ENCODE results near the gene ADPRHL1.

ADPRHL1 gene

GRCh38 chr13:113414335-113414734 lies 39.0 kb downstream of the ADPRHL1 start:
- no peak for DNase-seq

GRCh38 chr13:113413898-113414282 lies 39.4 kb downstream of the ADPRHL1 start:
- DNase-seq, result no peak

- DNase-seq, result no peak
Observed at GRCh38 chr13:113413178-113413897, 40.0 kb downstream of the ADPRHL1 start.

GRCh38 chr13:113412440-113412839 lies 40.8 kb downstream of the ADPRHL1 start:
- no peak for DNase-seq

- DNase-seq, result no peak
Observed at GRCh38 chr13:113411216-113412023, 41.9 kb downstream of the ADPRHL1 start.

GRCh38 chr13:113410472-113411201 lies 42.7 kb downstream of the ADPRHL1 start:
- DNase-seq, result no peak

- no peak for DNase-seq
Observed at GRCh38 chr13:113408562-113408961, 44.7 kb downstream of the ADPRHL1 start.

- no peak for DNase-seq
Observed at GRCh38 chr13:113407531-113408393, 45.5 kb downstream of the ADPRHL1 start.

- DNase-seq, result no peak
Observed at GRCh38 chr13:113407103-113407530, 46.2 kb downstream of the ADPRHL1 start.

- DNase-seq, result no peak
Observed at GRCh38 chr13:113406321-113407102, 46.8 kb downstream of the ADPRHL1 start.

- no peak for DNase-seq
Observed at GRCh38 chr13:113405481-113406300, 47.6 kb downstream of the ADPRHL1 start.

- DNase-seq, result no peak
Observed at GRCh38 chr13:113404723-113405471, 48.4 kb downstream of the ADPRHL1 start.

GRCh38 chr13:113404366-113404722 lies 48.9 kb downstream of the ADPRHL1 start:
- DNase-seq, result no peak

- DNase-seq, result no peak
Observed at GRCh38 chr13:113403255-113404104, 49.8 kb downstream of the ADPRHL1 start.

GRCh38 chr13:113402471-113403254 lies 50.6 kb downstream of the ADPRHL1 start:
- no peak for DNase-seq

- DNase-seq, result no peak
Observed at GRCh38 chr13:113401452-113402415, 51.6 kb downstream of the ADPRHL1 start.
